Stimulated activated CD8-positive, alpha-beta memory T cell treated with anti-CD3 and anti-CD28 coated beads, Interleukin-15, amount 100 ng/mL, for 48 hours (primary cell): ENCODE data around the gene CHCHD6.
A peak's percentile ranks its signal among the peaks of the same experiment; 100 is the strongest.

ENCODE experiments used
- DNase-seq, 2 donors: peaks; one replicate each; pipeline ENCODE4 v3.0.0-alpha.2; 2020; ENCODE audit warnings: low read depth in 2 of 2

Gene CHCHD6, protein sequence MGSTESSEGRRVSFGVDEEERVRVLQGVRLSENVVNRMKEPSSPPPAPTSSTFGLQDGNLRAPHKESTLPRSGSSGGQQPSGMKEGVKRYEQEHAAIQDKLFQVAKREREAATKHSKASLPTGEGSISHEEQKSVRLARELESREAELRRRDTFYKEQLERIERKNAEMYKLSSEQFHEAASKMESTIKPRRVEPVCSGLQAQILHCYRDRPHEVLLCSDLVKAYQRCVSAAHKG

DNA sequence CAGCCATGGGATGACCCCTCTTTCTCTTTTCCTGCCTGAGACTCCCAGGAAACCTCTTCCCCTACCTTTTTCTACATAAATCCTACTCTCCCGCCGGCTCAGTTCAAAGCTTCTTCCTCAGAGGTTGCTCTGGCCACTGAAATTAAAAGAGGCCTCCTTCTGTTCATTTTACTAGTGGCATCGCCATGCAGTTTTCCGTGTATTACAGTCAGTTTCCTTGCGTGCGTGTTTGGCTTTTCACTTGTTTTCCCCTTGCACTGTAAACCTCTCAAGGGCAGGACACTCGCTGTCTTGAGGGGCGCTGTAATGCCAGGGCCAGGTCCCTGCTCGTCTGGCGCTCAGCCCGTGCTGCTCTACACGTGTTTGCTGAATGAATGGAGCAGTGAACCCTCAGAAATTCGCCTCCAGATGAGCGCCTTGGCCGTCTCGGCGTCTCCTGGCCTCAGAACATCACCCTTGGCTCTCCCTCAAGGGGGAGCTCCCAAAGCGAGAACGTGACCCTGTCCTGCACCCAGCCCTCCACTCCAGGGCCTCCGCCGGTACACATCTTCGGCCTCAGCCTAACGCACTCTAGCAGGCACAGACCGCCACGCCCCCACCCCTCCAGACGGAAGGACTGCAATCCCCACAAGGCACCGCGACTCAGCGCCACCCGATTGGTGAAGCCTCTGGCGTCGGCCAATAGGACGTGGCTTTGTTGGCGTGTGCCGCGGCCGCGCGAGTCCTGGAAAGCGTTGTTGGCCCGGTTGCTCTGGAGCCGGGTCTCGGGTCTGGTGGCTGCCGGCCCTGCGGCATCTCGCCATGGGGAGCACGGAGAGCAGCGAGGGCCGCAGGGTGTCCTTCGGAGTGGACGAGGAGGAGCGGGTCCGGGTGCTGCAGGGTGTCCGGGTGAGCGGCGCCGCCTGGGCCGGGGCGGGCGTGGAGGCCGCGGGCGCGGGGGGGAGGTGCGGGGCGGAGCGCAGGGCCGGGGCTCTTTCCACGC lies at the start of gene CHCHD6:
Gene CHCHD6 (plus strand): TSS at position 729 of the 982 bp plus-strand sequence. CDS start 73 bp downstream, at position 802.
- DNase-seq = peak; percentile 90 to 93

DNA sequence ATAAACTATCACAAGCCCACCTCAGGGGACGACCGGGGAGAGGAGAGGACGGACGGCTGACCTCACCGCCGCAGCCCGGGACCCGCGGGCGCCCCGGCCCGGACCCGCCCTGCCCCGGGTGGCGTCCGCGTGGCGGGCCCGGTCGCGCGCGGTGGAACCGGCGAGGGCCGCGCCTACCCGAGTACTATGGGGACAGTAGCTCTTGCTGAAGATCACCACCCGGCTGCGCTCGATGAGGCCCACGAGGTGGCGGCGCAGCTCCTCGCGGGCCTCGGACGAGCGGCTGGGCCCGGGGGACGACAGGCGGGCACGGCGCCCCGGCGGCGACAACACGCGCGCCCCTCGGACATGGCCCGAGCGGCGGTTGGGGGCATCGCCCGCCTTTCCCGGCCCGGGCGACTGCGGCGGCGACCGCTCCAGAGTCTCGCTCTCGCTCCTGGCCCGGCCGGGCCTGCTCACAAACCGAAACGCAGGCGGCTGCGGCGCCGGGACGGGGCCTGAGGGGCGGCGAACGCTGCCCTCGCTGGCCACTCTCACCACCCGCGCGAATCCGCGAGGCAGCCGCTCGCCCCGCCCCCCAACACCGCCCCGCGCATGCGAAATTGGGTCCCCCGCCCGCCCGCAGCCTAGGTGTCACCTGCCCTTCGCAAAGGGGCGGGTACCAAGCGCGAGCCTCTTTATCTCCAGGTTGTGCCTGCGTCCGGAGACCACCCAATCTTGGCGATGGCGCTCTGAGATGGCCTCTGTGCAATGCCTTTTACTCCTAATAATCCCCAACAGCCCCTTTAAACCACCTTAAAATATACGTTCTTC lies 49.3 kb upstream of the CHCHD6 start, which contains the start of gene TXNRD3:
Gene TXNRD3 (minus strand): TSS at position 554 of the 813 bp plus-strand sequence.
- DNase-seq = peak; percentile 54 to 61

DNA sequence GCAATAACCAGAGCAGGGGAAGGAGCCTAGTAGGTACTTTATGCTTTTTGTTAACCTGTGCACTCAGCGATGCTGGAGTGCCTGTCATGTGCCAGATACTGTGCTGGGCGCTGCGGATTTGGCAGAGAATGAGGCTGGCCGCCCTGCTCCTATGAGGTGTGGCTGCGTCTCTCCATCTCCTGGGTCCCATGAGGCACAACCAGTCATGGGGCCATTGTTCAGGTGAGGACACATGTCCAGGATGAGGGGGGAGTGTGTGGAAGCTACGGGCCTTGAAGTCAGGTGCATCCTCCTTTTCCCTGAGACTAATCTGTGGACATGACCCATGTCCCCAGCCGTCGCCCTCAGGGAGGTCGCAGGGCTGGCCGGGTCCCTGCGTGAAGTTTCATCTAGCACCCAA lies 48.2 kb upstream of the CHCHD6 start:
- DNase-seq = no peak

DNA sequence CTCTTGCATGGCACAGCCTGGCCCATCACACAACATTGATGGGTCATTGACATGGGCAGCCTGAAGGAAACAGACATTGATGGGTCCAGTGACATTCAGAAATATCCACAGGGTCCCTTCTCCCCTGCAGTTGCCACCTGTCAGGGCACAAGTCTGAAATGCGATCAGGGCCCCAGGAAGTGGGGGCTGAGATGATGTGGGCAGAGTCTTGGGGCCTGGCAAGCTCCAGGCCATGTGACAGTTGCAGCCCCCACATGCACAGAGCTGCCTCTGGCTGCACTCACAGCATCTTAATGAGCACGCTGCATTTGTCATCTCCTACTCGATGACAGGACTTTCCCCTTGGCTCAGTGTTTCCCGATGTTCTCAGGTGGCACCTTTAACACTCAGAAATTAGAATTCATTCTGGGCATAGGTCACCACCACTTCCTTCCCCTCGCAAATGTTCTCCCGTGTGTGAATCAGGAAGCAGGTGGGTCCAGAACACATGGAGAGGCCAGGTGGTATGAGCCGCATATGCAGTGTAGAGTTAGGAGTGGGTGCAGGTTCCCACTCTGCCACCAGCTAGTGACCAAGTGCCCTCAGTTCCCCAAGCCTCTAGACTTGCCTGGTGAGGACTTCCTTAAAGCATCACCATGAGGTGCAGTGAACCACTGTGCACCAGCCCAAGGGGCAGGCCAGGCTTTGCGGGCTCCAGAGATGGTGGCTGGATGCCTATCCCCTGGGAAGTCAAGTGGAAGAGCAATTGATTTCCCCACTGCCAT lies 47.5 kb upstream of the CHCHD6 start:
- no peak for DNase-seq

DNA sequence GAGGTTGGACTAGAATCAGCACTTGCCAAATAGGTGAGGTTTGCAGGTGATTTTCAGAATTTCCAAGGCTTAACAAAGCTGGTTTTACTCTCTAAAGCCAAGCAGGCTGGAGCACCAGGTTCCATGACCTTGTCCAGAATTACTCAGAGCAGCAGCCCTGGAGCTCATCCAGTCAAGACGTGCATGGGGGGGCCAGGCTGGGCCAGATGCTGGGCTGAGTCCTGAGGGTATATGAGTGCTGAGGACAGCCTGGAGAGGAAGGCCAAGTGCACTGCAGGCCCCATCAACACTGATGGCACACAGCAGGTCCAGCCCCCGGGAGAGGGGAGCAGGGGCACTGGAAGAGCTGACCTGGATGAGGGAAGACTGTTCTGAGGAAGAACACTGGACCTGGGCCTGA lies 46.1 kb upstream of the CHCHD6 start:
- DNase-seq = no peak

DNA sequence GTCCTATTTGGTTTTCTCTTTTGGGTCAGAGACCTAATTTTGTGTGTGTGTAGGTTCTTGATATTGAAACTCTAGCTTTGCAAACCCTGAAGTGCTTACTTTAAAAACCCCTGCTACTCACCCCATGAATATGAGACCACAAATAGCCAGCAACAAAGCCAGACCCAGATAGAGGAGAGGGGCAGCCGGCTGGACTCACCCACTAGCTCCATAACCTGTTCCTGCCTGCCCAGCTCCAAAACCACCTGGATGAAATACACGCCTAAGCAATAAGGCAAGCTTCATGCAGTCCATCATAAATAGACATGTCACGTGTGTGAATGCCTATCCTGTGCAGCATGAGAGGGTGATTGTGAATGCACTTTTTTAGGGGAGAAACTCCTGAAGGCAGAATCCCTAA lies 45.5 kb upstream of the CHCHD6 start:
- no peak for DNase-seq

DNA sequence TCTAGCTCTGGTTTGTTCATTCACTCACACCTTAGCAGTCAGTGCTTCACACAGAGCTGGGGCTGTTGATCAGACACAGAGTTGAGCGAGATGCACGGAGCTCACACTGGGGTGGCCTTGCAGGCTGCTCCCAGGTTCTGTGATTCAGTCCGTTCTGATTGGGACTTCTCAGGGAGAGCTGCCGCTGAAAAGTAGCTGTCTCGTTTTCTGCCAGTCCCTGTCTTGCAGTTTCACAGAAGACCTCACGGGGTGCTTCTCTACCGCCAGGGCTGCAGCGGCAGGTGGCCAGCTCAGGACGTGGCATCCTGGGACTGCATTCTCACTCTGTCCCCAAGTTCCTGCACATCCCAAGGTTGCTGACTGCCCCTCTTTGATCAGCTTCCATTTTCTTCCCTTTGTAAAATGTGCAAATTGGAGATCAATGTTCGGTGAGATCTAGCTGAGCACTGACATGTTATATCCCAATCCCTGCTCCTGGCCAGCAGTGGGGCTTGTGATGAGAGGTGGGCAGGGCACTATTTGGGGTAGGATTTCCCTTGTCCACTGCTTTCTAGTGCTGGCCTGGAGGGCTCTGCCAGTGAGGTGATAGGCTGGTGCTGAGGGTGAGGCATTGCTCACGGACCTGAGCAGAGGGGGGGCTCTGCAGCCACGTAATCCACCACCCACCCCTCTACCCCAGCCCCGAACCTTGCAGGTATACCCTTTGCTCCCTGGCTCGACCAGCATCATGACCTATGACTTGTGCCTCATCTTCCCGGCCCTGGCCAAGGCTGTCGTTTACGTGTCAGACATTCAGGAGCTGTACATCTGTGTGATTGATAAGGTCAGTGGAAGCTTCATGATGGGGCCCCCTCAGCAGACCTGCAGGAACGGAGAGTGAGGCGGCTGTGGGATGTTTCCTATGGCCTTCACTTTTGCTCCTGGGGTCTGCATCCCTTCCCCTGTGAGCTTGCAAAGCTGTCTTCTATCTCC lies 43.8 kb upstream of the CHCHD6 start:
- no peak for DNase-seq

DNA sequence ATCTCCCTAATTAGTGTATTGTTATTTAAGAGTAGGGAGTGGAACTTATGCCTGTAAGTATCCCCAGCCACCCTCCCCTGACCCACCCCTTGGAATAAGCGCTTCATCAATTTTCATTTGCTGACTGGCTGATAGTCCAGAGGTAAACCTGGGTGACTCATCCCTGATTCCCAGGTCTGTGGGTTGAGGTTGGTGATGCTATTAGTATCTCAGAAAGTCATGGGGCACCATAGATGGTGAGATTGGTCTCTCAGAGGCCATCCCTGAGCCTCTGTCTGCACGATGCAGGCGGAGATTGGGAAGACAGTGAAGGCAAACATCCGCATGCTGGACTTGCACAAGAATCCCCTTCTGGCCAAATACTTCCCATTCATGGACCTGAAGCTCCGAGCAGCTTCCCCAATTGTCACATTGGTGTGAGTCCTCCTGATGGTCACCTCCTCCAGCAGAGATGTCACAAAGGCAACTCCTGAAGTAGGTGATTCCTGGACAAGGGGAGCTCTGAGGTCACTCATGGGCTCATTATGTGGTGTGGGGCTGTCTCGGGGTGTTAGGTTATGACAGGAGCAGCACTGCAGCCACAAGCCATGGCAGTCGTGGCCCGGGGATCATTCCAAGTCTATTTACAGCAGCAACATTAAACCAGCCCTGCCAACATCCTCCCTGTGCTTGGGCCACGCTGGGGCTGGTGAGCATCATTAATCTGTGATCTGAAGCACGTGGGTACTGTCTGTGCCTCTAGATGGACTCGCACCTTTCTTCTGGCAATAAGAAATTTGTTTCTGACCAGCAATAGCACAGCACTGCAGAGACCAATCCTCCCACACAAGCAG lies 42.3 kb upstream of the CHCHD6 start:
- DNase-seq = no peak

DNA sequence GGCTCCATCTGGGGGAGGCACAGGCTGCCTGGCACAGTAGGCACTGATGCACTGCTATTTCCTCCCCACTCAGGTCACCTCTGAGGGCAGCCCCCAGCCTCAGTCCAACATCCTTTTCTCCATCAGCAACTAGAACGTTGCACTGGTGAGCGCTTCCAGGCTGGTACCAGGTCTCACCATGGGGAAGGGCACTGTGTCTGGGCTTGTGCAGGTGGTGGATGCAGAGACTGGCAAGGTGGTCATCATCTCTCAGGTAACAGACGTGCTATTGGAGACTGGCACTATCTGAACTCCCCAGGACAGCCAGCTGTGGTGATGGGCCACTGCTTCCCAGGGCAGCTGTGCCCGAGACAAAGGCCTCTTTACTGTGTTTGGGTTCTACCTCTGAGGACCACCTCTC lies 40.8 kb upstream of the CHCHD6 start:
- no peak for DNase-seq

DNA sequence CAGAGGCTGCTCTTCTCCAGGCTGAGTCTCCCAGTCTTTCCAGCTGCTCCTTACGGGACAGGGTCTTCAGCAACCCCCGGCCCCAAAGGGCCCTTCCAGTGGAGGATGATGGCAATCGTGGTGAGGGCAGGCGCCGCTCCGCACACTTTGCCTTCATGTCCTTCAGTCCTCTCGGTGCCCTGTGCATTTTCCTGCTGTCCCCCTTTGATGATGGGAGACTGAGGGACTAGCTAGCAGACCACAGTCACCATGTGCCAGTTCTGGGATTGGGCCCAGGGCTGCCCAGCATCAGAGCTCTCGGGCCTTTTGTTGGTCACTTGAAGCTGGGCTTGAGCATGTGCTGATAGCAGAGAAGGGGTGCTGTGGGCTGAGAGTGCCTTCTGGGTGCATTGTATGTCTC lies 40.3 kb upstream of the CHCHD6 start:
- no peak for DNase-seq

DNA sequence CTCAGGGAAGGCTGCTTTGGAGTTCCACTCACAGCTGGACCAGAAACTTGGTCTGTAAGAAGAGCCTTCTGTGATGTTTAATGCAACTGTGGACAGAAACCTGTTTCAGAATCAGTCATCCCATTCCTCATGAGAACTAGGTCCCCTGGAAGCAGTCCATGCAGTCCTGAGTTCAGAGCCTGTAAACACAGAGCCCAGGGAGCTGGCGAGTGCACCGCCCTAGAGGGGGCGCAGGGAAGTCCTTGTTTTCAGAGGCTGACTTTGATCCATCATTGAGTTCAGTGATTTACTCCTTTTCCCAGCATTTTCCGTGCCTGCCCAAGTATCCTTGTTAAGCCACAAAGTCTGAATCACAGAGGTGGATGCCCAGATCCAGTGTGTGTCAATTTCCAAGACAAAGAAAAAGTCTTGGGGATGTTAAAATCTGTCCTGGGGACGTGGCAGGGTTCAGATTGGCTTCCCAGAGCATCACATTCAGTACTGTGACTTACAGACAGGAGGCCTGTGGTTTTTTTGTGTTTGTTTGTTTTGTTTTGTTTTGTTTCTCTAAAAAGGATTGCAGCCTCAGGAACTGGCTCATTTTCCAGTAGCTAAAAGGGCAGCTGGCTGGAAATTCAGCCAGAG lies 39.3 kb upstream of the CHCHD6 start:
- no peak for DNase-seq

DNA sequence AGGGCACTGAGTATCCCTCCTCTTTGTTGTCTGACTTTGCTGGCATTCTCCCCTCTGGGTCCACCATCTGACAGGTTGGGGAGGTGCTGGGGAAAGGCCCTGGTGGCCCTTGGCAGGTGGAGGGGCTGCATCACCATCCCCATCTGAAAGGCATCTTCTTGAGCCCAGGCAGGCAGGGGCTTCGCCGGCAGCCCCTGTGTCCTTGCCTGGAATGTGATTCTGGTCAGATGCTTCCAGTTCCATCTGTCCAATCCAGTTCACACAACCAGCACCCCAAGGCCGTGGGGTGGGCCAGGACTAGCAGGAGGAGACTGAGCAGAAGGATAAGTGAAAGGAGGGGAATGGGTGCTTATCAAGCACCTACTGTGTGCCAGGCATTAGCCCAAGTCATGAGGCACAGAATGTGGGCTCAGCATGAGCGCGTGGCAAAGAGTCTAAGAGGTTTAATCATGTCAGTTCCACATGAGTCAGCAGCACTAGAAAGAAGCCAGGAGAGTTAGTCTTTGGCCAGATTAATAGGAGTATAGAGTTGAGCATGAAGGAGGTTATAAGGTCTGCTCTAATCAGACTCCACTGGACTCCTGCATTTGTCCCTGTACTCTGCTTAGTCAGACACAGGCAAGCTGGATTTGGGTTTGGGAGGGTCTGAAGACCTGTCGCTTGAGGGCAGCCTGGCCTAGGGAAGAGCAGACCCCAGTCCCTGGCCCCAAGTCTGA lies 38.7 kb upstream of the CHCHD6 start:
- DNase-seq = no peak

DNA sequence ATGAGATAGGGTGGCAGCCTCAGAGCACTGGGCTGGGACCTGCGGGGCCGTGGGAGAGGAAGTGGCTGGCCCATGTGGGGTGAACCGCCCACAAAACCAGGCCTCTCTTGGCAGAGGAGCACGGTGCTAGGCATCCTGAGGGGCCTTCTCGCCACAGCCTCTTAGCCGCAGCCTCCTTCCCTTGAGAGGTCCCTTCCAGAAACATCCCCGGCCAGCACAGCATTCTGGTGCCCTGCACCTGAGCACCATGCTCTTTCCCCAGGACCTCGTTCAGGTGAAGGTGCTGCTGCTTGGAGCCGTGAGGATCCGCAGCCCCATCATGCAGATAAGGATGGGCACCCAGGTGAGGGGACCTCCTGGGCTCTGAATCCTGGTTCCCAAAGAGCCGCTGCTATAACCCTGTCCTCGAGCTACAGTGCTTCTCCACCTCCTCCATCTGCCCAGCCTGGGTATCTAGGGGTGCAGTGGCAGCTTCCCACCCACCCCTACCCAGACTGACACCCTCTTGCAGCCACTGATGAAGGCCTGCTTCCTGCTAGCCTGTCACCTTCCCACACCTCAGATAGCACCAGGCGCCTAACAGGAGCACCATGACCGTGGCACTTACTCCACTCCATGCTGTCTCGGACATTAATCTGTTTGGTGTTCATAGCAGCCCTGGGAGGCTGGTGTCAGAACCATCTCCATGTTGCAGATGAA lies 37.9 kb upstream of the CHCHD6 start:
- no peak for DNase-seq

DNA sequence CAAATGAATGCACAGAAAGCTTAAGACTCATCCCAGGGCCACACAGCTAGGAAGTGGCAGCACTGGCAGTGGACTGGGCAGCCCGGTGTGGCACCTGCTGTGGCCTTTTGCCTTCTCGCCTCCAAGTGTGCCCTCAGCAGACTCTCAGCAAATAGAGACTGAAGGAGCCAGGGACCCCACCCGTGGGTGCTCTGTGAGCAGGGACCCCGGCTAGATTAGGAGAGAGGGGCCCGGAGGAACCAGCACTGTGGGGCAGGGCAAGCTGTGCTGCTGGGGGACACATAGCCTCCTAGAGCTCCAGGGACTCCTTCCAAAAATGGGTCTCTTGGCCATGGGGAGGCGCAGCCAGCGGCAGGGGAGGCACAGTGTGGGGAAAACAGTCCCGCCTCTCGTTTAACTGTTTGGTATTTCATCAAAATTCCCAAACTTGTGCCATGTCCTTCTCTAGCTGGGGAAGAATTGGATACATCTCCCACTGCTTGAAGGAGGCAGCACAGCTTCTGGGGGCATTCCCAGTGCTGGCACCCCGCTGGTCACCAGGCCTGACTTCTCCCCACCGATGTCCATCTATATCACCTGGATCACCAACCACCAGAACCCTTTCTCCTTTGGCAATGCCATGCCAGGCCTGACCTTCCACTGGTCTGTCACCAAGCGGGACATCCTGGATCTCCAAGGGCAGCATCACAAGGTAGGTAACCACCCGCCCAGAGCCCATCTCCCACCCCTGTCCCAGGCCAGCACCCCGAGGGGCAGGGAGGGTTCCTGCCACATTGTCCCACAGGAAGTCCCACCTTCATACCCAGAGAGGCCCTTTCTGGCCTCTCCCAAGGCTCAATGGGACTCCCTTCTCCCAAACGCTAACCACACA lies 37.1 kb upstream of the CHCHD6 start:
- no peak for DNase-seq

DNA sequence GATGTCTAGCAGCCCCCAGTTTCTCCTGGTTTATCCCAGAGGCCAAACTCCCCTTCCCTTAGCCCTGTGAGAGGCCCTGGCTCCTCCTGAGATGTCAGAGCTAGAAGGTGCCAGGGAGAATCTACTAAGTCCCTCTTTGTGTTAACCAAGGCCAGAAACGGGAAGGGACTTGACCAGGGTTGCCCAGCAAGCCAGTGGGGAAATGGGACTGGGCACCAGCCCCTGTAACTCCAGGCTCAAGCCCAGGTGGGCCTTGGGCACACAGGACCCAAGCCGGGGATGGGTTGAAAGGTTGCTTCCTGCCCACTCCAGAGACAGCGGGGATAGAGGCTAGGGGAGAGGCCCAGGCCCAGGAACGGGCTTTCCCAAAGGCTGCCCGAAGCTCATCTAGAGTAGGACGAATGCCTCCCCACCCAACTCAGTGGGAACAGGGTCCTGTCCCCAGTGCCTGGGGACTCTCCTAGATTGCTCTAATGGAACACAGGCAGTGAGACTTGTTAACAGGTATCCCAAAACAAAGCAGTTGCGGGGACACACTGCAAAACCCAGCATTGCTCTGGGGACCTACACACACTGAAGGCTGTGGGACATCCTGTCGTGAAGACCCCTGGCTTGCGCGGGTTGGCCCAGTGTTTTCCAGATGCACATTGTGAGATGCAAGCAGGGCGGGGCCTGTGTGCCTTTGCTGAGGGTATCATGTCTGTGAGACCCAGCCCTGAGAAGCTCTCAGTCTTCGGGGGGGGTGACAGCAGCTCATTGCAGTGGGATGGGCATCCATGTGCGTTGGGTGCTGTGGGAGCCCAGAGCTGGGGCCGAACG lies 36.2 kb upstream of the CHCHD6 start:
- DNase-seq = no peak
